ENCODE data around the gene CD59. TPM values are rescaled to one million over a fixed set of nuclear protein-coding genes. Genes with fewer than 3 reads are reported as not detected.

CD59 gene
- total and polyA plus RNA-seq, 2 of the 4 experiments (the other 2 are of a cell fraction) = 765 to 1,140 TPM

GRCh38 chr11:33669598-33670249 lies 66.5 kb downstream of the CD59 start:
- Histone ChIP-seq H4K8ac (ENCODE audit: low read depth in 2 of 2, low read length in 2 of 2) (no peak overlapping the region; a peak in 1 of 4 replicates), H3K36me3 (ENCODE audit: control insufficient read depth, insufficient read depth, low read length) (no peaks in the 10 kb centered on the region), H3K9me3 (ENCODE audit: control insufficient read depth, insufficient read depth, low read length) (no peaks in the 10 kb centered on the region), H3K14ac (replicated peaks; ENCODE audit: low read depth, low read length) (peak overlapping the region; percentile 89), H2BK20ac (ENCODE audit: low read depth, low read length) (peak overlapping the region; percentile 80; the same call in 1 of the 2 replicates), H3K23ac (ENCODE audit: low read depth, low read length) (peak overlapping the region; percentile 70; the same call in 1 of the 2 replicates), H2AK9ac (replicated peaks; ENCODE audit: low read depth, low read length, poor library complexity) (no peak overlapping the region), H2BK15ac (ENCODE audit: low read depth, low read length) (peak overlapping the region; percentile 61; the same call in 1 of the 3 replicates), H4K5ac (ENCODE audit: low read depth, low read length) (no peak overlapping the region), H3K27me3 (ENCODE audit: control insufficient read depth, insufficient read depth, low read length) (no peaks in the 10 kb centered on the region), H2BK120ac (ENCODE audit: low read depth, low read length) (peak overlapping the region; percentile 39; the same call in 1 of the 2 replicates), H2AK5ac (ENCODE audit: low read depth, low read length) (peak overlapping the region; percentile 69; the same call in 1 of the 2 replicates), H3K4ac (ENCODE audit: low read depth, low read length) (peak overlapping the region; percentile 58; the same call in 1 of the 2 replicates), H4K20me1 (ENCODE audit: insufficient read depth, low read length) (no peaks in the 10 kb centered on the region; the same call in 1 of the 2 replicates), H3K4me1 (ENCODE audit: control insufficient read depth, insufficient read depth, low read length) (peaks cover 12% of the 10 kb centered on the region), H2AFZ (replicated peaks; ENCODE audit: low read length, poor library complexity) (no peak overlapping the region), H3K4me2 (ENCODE audit: low read depth, low read length) (no peak overlapping the region), H2BK5ac (ENCODE audit: low read depth, low read length, poor library complexity, severe bottlenecking) (peak overlapping the region; percentile 10), H3K79me1 (ENCODE audit: low read depth in 1 of 2, low read length in 2 of 2) (peaks cover 0 to 6% of the 10 kb centered on the region in 2 experiments; a peak in 1 of 4 replicates), H3K56ac (ENCODE audit: extremely low read depth, insufficient read depth, low read length) (no peak overlapping the region), H3K9me1 (ENCODE audit: insufficient read depth, low read length) (peaks cover 20% of the 10 kb centered on the region), H3K18ac (ENCODE audit: low read depth, low read length) (no peak overlapping the region), H3K27ac (ENCODE audit: insufficient read depth, low read length) (no peak overlapping the region), H4K91ac (ENCODE audit: insufficient read depth, low read depth, low read length) (peak overlapping the region; percentile 58; the same call in 1 of the 2 replicates), H3K9ac (ENCODE audit: low read depth, low read length) (no peak overlapping the region), H3K4me3 (ENCODE audit: insufficient read depth, low read depth, low read length) (no peak overlapping the region)
- ATAC-seq (ENCODE audit: low read depth) (no peak), DNase-seq (no peak)
- ChIA-PET POLR2A (ENCODE audit: unreplicated experiment) (no interaction called here), CTCF (interaction anchor here (1.2 kb wide), 1 partner anchor 13 kb away, joined by 3 read pairs; no protein-coding TSS in a partner anchor)
- WGBS, 2 experiments (ENCODE audit: extremely low coverage in 2 of 2, insufficient read length in 1 of 2) = 60% methylated on average over 1 of the region's 5 CpGs; no CpG with 5 or more reads in 1 of the 2 experiments
- in situ Hi-C loops (cut with MboI; ENCODE audit: low sequenced_read_pairs) (no loop called here), dilution Hi-C loops (cut with HindIII; ENCODE audit: low sequenced_read_pairs, unreplicated experiment) (no loop called here), intact Hi-C loops (cut with micrococcal nuclease) (no loop called here)
- no peak for TF ChIP-seq POLR2A (IDR thresholded peaks at IDR 0.05; ENCODE audit: low read depth, low read length)
- TF ChIP-seq MAZ (IDR thresholded peaks at IDR 0.05; ENCODE audit: borderline replicate concordance, low read depth, low read length) = no peak
- no peak for TF ChIP-seq NFE2L2 (IDR thresholded peaks at IDR 0.05; ENCODE audit: low read depth, low read length)
- TF ChIP-seq ELK1 (IDR thresholded peaks at IDR 0.05; ENCODE audit: borderline replicate concordance, low read depth, low read length) = no peak
- no peak for TF ChIP-seq CEBPB (IDR thresholded peaks at IDR 0.05; ENCODE audit: low read depth, low read length)
- no peak for TF ChIP-seq FOS (IDR thresholded peaks at IDR 0.05; ENCODE audit: low read depth, low read length)
- TF ChIP-seq BHLHE40 (IDR thresholded peaks at IDR 0.05; ENCODE audit: low read depth, low read length) = no peak
- no peak for TF ChIP-seq MXI1 (IDR thresholded peaks at IDR 0.05; ENCODE audit: borderline replicate concordance, low read depth, low read length)
- no peak for TF ChIP-seq RAD21 (IDR thresholded peaks at IDR 0.05; ENCODE audit: low read length)
- no TSS peak for BruUV-seq (replicated peaks)
